Renal cortical epithelial cell (primary cell): Measurements from ENCODE around the gene CAMK2D. TPM values are rescaled to one million over a fixed set of nuclear protein-coding genes. Genes with fewer than 3 reads are reported as not detected.
A peak's percentile ranks its signal among the peaks of the same experiment; 100 is the strongest.

Experiments
- DNase-seq: peaks from one replicate; pipeline ENCODE4 v3.0.0-alpha.2; 2011; ENCODE audit warnings: low read depth
- total RNA-seq: library from RNA; depleted of rRNA; stranded (reverse); fragments of >200 nt; gene quantifications from 2 replicates; pipeline ENCODE4 v1.2.3, GENCODE V29; 2014

CAMK2D gene
- total RNA-seq, 1 donor from 2014 or later = 50.1 TPM

GRCh38 chr4:113637823-113638561 is 123.5 kb downstream of the CAMK2D start:
- no peak for DNase-seq

GRCh38 chr4:113637363-113637762 is 124.2 kb downstream of the CAMK2D start:
- peak; percentile 27 for DNase-seq

GRCh38 chr4:113636877-113637276 is 124.7 kb downstream of the CAMK2D start:
- peak; percentile 40 for DNase-seq

- DNase-seq = no peak
These were observed 125.1 kb downstream of the CAMK2D start for GRCh38 chr4:113636438-113636818.

- peak; percentile 30 for DNase-seq
These were observed 125.7 kb downstream of the CAMK2D start for GRCh38 chr4:113635739-113636437.

- no peak for DNase-seq
These were observed 127.2 kb downstream of the CAMK2D start for GRCh38 chr4:113634081-113634969.

GRCh38 chr4:113633467-113633866 is 128.1 kb downstream of the CAMK2D start:
- no peak for DNase-seq

- DNase-seq = no peak
These were observed 132.8 kb downstream of the CAMK2D start for GRCh38 chr4:113628711-113629110.

- DNase-seq = no peak
These were observed 134.2 kb downstream of the CAMK2D start for GRCh38 chr4:113627321-113627720.

- no peak for DNase-seq
These were observed 135.6 kb downstream of the CAMK2D start for GRCh38 chr4:113625902-113626301.

- no peak for DNase-seq
These were observed 138.2 kb downstream of the CAMK2D start for GRCh38 chr4:113623274-113623894.

GRCh38 chr4:113621633-113622032 is 139.9 kb downstream of the CAMK2D start:
- DNase-seq = no peak

- DNase-seq = no peak
These were observed 141.5 kb downstream of the CAMK2D start for GRCh38 chr4:113620032-113620431.

- DNase-seq = no peak
These were observed 142.0 kb downstream of the CAMK2D start for GRCh38 chr4:113619526-113619925.

GRCh38 chr4:113618205-113618604 is 143.3 kb downstream of the CAMK2D start:
- DNase-seq = no peak

- no peak for DNase-seq
These were observed 144.3 kb downstream of the CAMK2D start for GRCh38 chr4:113617195-113617594.

GRCh38 chr4:113616443-113616842 is 145.1 kb downstream of the CAMK2D start:
- no peak for DNase-seq

GRCh38 chr4:113614414-113614813 is 147.1 kb downstream of the CAMK2D start:
- no peak for DNase-seq

- DNase-seq = no peak
These were observed 148.0 kb downstream of the CAMK2D start for GRCh38 chr4:113613503-113613902.

GRCh38 chr4:113610537-113610936 is 151.0 kb downstream of the CAMK2D start:
- DNase-seq = no peak

- DNase-seq = no peak
These were observed 153.5 kb downstream of the CAMK2D start for GRCh38 chr4:113607998-113608397.

GRCh38 chr4:113607147-113607720 is 154.3 kb downstream of the CAMK2D start:
- no peak for DNase-seq
